AG09319 (cell line): ENCODE data around the gene ACTRT2.

Experiments
- DNase-seq: peaks from one replicate; pipeline ENCODE4 v3.0.0-alpha.2; 2010; ENCODE audit warnings: low read depth; ENCODE audit errors: extremely low read depth
- TF ChIP-seq, protein P1 (sequence below): IDR thresholded peaks from 2 replicates; pipeline ENCODE4 v1.5.1; 2011; ENCODE audit warnings: low read depth, mild to moderate bottlenecking, inconsistent platforms, low read length, moderate library complexity

ACTRT2 gene

GRCh38 chr1:3000671-3001470, 20.4 kb upstream of the ACTRT2 start:
- TF ChIP-seq, protein P1, sequence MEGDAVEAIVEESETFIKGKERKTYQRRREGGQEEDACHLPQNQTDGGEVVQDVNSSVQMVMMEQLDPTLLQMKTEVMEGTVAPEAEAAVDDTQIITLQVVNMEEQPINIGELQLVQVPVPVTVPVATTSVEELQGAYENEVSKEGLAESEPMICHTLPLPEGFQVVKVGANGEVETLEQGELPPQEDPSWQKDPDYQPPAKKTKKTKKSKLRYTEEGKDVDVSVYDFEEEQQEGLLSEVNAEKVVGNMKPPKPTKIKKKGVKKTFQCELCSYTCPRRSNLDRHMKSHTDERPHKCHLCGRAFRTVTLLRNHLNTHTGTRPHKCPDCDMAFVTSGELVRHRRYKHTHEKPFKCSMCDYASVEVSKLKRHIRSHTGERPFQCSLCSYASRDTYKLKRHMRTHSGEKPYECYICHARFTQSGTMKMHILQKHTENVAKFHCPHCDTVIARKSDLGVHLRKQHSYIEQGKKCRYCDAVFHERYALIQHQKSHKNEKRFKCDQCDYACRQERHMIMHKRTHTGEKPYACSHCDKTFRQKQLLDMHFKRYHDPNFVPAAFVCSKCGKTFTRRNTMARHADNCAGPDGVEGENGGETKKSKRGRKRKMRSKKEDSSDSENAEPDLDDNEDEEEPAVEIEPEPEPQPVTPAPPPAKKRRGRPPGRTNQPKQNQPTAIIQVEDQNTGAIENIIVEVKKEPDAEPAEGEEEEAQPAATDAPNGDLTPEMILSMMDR: no peak
- no peak for DNase-seq

GRCh38 chr1:3001471-3002348, 19.6 kb upstream of the ACTRT2 start:
- DNase-seq: no peak

GRCh38 chr1:3002349-3003038, 18.8 kb upstream of the ACTRT2 start:
- TF ChIP-seq, protein P1: no peak
- no peak for DNase-seq

More at GRCh38 chr1:3001471-3002348, 19.6 kb upstream of the ACTRT2 start:
- TF ChIP-seq, protein P1: no peak

- DNase-seq: no peak
- TF ChIP-seq, protein P1: no peak
Measured at GRCh38 chr1:3003039-3003940, 18.0 kb upstream of the ACTRT2 start.

DNA sequence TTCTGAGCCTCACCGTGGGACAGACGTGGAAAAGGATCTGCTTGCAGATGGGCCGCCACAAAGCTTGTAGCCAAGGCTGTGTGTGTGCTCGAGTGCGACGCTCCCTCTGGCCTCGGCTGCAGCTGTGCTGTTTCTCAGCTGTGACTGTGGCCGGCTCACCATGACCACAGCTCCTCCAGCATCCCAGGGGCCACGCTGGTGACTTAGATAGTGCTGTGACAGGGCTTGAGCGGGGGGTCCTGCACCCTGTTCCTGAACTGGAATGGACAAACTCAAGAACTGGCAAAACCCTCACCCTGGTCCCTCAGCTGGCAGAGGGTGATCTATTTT, 17.4 kb upstream of the ACTRT2 start:
- DNase-seq: no peak
- TF ChIP-seq, protein P1: no peak

DNA sequence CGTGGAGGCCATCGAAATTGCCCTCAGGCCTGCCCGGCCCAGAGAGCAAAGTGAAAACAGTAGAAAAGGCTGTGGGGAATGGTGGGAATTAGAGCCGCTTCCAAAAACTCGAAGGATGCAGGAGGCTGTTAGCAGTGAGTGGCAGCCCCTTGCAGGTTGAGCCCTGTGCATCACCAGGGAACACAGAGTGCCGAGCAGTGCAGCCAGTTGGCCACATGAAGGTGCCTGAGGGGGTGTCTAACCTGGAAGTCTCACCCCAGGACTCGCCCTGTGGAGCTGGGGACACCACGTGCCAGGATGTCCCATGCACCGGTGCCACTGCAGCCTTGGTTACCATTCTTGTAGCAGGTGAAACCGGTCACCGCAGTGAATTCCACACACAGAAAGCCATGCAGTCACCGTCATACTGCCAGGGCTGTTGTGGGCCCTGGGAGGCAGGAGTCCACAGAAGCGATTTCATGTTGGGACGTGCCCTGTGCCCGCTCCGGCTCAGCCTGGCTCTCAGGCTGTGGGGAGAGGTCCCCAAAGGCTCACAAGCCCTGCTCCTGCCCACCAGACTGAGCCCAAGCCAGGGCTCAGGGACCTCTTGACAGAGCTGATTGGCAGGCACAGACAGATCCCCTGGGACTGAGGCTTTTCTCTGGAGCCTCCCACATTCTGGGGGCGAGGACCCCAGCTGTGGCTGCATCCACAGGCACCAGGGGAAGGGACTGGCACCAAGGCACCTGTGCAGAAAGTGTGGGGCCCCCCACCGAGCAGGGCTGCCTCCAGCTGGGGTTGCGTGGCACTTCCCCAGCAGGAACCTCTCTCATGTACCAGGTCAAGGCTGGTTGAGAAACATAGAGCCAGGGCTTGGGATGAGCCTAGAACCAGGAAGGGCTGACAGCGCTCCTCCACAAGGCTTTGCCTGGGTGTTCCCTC, 16.7 kb upstream of the ACTRT2 start:
- no peak for DNase-seq
- TF ChIP-seq, protein P1: no peak
